ENCODE results near the gene EFHD2. TPM values are rescaled to one million over a fixed set of nuclear protein-coding genes. Genes with fewer than 3 reads are reported as not detected.

Gene EFHD2
- total and polyA plus RNA-seq, 2 of the 8 experiments (the other 6 are each of a cell fraction or from before 2014, with no cell fraction given), result 24.4 to 25.1 TPM

GRCh38 chr1:15405106-15405850, 4.4 kb upstream of the EFHD2 start (continued):
- TF ChIP-seq BCL11A (IDR thresholded peaks at IDR 0.05; ENCODE audit: low read depth in 2 of 2, low read length in 2 of 2) (no peak), CTCF (IDR thresholded peaks at IDR 0.05; ENCODE audit: control extremely low read depth in 1 of 3, insufficient read depth in 1 of 3, low read depth in 1 of 3, low read length in 3 of 3) (no peak), SP2 (IDR thresholded peaks at IDR 0.05; ENCODE audit: low read length) (no peak), JUN (IDR thresholded peaks at IDR 0.05; ENCODE audit: low read depth, low read length) (no peak), EZH2 (IDR thresholded peaks at IDR 0.05; ENCODE audit: low read depth, low read length, severe bottlenecking) (no peak), CHD1 (IDR thresholded peaks at IDR 0.05; ENCODE audit: low read depth, low read length) (no peak), SIN3A (conservative IDR thresholded peaks at IDR 0.05 in 1 of 2, IDR thresholded peaks at IDR 0.05 in 1 of 2; ENCODE audit: low read depth in 1 of 2, low read length in 2 of 2) (no peak), PHF8 (conservative IDR thresholded peaks at IDR 0.05; ENCODE audit: low read depth, low read length) (no peak)
- TF ChIP-seq, protein P1, sequence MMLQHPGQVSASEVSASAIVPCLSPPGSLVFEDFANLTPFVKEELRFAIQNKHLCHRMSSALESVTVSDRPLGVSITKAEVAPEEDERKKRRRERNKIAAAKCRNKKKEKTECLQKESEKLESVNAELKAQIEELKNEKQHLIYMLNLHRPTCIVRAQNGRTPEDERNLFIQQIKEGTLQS (IDR thresholded peaks at IDR 0.05; ENCODE audit: insufficient read depth, low read depth, low read length), result no peak

All from H1 (cell line).